SU-DHL-6 (cell line): ENCODE measurements around the gene AHDC1.

ENCODE experiments used
- CTCF ChIP-seq: fragments of 200-600 bp; sonication (generic); IDR thresholded peaks from one replicate; pipeline ENCODE4 v1.5.1; 2017; ENCODE audit warnings: antibody characterized with exemption, mild to moderate bottlenecking, low read length, moderate library complexity; ENCODE audit not compliant: insufficient read depth, poor library complexity, severe bottlenecking
- EZH2phosphoT487 ChIP-seq: fragments of 200-600 bp; sonication (generic), shearing (Covaris generic); conservative IDR thresholded peaks from 2 replicates; pipeline ENCODE4 v1.6.1; 2018; ENCODE audit warnings: mild to moderate bottlenecking, antibody characterized with exemption, low read length, moderate library complexity, mixed read lengths

- TF ChIP-seq EZH2phosphoT487 (no peak), CTCF (no peak)
These were observed 8.3 kb downstream of the AHDC1 start for GRCh38 chr1:27595597-27595996.
